Measurements from ENCODE around the gene PLK2.

Gene PLK2

GRCh38 chr5:58447226-58447625, 12.7 kb downstream of the PLK2 start:
- DNase-seq = no peak

DNA sequence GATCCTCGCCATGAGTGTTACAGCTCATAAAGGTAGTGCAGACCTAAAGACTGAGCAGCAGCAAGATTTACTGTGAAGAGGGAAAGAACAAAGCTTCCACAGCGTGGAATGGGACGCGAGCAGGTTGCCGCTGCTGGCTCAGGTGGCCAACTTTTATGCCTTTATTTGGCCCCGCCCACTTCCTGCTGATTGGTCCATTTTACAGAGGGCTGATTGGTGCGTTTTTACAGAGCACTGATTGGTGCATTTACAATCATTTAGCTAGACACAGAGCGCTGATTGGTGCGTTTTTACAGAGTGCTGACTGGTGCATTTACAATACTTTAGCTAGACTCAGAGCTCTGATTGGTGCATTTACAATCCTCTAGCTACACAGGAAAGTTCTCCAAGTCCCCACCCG, 13.9 kb downstream of the PLK2 start:
- DNase-seq = no peak

- DNase-seq = no peak
Observed at GRCh38 chr5:58444805-58445204, 15.1 kb downstream of the PLK2 start.

DNA sequence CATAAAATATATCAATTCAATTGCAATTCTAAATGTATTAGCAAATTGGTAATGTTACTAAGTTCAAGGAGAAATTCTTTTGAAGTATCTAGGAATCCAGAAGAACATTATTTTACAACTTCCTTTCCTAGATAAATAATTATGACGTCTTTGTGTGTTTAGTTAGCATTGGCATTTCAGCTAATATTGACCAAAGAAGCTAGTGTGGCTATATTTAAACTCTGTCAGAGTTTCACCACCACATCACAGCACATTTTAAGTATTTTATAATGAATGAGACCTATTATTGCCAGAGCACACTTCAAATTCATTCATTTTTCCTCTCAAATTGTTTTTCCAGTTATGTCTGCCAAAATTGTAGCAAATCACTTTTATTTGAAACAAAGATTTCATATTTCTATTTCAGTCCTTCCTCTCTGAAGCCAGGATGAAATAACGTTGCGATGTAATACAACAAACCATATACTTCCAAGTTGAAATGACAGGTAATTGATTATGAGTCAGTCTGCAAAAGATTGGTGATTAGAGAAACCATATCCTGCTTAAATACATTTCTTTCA, 18.9 kb downstream of the PLK2 start:
- DNase-seq = no peak

GRCh38 chr5:58439094-58439644, 20.7 kb downstream of the PLK2 start:
- DNase-seq = no peak

- no peak for DNase-seq
Observed at GRCh38 chr5:58437661-58438060, 22.2 kb downstream of the PLK2 start.

- no peak for DNase-seq
Observed at GRCh38 chr5:58431832-58432231, 28.1 kb downstream of the PLK2 start.

- DNase-seq = no peak
Observed at GRCh38 chr5:58412932-58413331, 47.0 kb downstream of the PLK2 start.

GRCh38 chr5:58412081-58412480, 47.8 kb downstream of the PLK2 start:
- DNase-seq = no peak

GRCh38 chr5:58411372-58411771, 48.5 kb downstream of the PLK2 start:
- no peak for DNase-seq

- DNase-seq = no peak
Observed at GRCh38 chr5:58410441-58410840, 49.4 kb downstream of the PLK2 start.

DNA sequence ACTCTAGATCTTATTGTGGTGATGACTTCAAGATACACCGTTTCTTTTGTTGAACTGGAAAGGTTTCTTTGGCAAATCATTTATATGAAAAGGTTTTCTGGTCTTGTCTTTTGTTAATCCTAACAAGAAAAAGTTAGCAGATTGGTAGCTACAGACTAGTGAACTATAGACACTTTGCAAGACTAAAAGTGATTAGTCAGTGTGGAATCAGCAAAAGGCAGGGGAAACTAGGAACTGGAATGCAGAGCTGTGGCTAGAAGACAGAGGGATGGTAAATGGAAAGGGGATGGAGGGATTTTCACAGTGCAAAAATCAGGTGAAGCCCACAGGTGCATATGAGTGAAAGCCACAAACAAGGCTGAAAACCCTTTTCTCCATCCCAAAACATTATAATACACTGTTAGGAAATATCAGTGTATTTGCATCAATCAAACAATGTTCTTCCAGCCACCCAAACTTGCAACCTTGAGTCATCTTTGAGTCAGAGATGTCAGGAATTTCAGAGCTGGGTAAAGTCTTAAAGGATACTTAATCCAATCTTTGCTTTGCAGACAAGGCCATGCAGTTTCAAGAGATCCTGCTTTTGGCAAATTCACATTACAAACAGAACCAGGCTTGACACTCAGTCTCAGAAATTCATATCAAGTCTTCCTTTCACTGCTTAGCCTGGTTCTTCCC, 52.7 kb downstream of the PLK2 start:
- no peak for DNase-seq

- no peak for DNase-seq
Observed at GRCh38 chr5:58406394-58406793, 53.5 kb downstream of the PLK2 start.

DNA sequence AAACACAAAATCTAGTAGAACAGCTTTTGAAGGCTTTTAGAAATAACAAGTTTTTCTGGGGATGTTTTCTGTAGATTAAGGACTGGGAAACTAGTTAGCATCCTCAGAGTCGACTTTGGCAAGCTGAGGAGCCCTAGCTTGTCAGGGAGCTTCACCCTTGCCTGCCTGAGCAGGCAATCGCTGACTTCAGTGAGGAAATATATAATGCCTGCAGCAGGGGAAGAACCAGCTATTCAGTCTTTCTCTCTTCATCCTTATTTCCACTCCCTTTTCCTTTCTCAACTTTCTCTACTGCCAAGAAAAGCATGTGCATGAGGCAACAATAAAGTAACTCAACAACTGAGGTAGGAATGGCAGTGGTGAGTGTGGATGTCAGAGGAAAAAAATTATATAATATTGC, 54.7 kb downstream of the PLK2 start:
- DNase-seq = no peak

DNA sequence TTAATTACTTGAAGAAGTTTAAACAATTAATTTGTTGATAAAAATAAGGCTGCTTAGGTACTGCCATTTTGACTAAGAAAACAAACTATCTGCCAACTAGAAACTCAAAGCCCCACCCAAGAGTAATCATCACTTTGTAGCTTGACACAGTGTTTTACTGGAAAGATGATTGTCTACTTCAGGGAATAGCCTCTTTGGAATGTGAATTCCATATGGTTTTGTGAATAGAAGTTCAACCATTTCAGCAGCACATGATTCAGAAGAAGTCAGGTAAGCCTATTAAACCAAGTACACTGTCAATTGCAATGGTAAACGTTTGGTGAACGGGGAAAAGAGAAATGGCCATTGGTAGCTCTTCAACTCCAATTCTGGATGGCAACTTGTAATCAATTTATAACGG, 55.2 kb downstream of the PLK2 start:
- DNase-seq = no peak
